Stimulated activated naive CD8-positive, alpha-beta T cell treated with anti-CD3 and anti-CD28 coated beads, Interleukin-15, amount 100 ng/mL, for 72 hours (primary cell): Measurements from ENCODE around the gene ZNFX1.
"Not testable (repeated sequence)": the region's sequence is repeated elsewhere in the genome, so short reads cannot be mapped to it uniquely, and the experiment has no call there.

Experiments
- ATAC-seq: fragments of 150-1000 bp; cut with Tn5 transposase; 2 replicates; pipeline ENCODE4 v1.10.0; 2021; ENCODE audit warnings: mild to moderate bottlenecking, moderate library complexity
- DNase-seq, 2 donors: peaks; one replicate each; pipeline ENCODE4 v3.0.0; 2021 to 2022
- H3K27ac Mint-ChIP-seq, 2 donors: one replicate each; pipeline ENCODE4 v1.8.0; 2022; ENCODE audit warnings: mild to moderate bottlenecking in 2 of 2, mixed read lengths in 2 of 2, moderate library complexity in 2 of 2
- H3K27me3 Mint-ChIP-seq: one replicate; pipeline ENCODE4 v1.8.0; 2022; ENCODE audit warnings: mixed read lengths
- H3K4me1 Mint-ChIP-seq: one replicate; pipeline ENCODE4 v1.8.0; 2022; ENCODE audit warnings: mild to moderate bottlenecking, mixed read lengths
- H3K4me3 Mint-ChIP-seq, 2 donors: one replicate each; pipeline ENCODE4 v1.8.0; 2022; ENCODE audit warnings: mild to moderate bottlenecking in 2 of 2, mixed read lengths in 2 of 2, moderate library complexity in 1 of 2
- H3K9me3 Mint-ChIP-seq, 2 donors: one replicate each; pipeline ENCODE4 v1.8.0; 2022; ENCODE audit warnings: mixed read lengths in 2 of 2

Gene ZNFX1

DNA sequence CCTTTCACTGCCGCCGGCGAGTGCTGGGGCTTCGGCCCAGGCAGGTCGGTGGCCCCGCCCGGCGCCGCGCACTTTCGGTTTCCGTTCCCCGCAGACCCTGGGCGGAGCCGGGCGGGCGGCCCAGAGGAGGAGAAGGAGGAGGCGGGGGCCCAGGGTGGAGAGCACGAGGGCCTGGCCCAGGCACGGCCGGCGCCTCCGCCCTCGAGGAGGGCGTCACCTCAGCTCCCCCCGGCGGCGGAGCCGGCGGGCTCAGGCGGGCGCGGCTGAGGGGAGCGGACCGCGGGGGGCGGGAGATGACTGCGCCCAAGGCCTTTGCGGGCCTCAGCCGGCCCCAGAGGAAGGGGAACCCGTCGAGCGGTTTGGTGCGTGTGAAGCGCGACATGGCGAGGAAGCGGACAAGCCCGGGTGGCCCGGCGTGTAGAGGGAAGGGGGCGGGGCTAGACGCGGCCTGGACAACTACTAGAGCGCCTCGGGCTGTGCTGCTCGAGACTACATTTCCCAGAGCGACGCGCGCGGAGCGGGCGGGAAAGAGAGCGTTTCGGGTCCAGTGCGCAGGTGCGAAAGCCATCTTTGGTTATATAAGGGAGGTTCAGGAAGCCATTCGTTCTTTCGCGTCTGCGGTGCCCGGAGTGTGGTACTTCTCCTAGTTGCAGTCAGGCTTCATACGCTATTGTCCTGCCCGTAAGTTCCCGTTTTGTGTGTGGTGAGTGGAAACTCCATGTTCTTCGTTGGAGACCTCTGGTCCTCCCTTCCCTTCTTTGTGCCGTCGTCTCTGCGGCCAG lies at the start of gene ZNFX1:
Gene ZNFX1, minus strand, starts transcription at position 22 of the 782 bp plus-strand sequence. CDS start 2,218 bp downstream, outside the sequence.
- Mint-ChIP-seq H3K4me1 (peaks cover 67% of the 10 kb centered on the region), H3K4me3 (peak within 1 kb of the TSS; percentile 94), H3K27ac (peak within 1 kb of the TSS; percentile 98 to 100), H3K27me3 (no peaks in the 10 kb centered on the region), H3K9me3 (peaks cover 14 to 17% of the 10 kb centered on the region in 2 donors)
- DNase-seq (peak; percentile 99), ATAC-seq (peak; percentile 88)

DNA sequence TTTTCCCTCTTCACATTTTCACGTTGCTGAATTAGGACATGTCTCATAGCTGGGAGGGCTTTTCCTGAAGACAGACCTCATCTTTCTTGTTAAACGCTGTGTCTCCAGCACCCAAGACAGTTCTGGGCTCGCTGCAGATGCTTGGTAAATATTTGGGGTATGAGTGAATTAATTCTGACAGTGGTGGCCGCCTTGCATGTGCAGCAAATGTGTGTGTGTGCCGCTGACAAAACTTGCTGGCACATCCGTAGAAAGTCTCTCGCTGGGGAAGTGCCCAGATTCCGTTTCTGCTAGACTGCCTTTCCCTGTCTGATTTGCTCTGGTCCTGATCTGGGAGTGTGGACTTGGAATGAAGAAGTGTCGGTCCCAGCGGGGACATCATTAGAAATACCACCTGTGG lies 48.2 kb upstream of the ZNFX1 start:
- H3K27me3 Mint-ChIP-seq: peaks cover 17% of the 10 kb centered on the region

DNA sequence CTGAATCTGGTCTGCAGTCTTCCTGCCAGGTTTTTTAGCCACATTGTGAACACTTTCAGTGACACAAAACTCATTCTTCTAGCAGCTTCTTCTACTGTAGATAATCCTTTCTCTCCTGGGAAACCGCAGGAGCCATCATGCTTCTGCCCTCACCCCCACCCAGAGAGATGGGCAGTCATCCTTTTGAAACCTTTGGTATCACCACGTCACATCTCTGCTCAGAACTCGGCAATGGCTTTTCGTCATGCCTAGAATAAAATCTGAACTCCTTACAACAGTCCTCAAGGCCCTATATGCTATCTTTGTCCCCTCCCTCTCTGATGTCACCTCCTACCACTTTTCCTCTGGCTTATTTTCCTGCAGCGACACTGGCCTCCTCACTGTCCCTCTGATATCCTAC lies 46.4 kb upstream of the ZNFX1 start:
- DNase-seq (no peak), ATAC-seq (no peak)
- Mint-ChIP-seq H3K27me3 (peaks cover 35% of the 10 kb centered on the region), H3K27ac (peak overlapping the region in 1 of 2 donors; percentile 42), H3K4me3 (no peak overlapping the region), H3K4me1 (peaks cover 19% of the 10 kb centered on the region), H3K9me3 (no peaks in the 10 kb centered on the region)

More for the DNA sequence above, 48.2 kb upstream of the ZNFX1 start:
- peaks cover 17% of the 10 kb centered on the region for H3K4me1 Mint-ChIP-seq
- H3K9me3 Mint-ChIP-seq: no peaks in the 10 kb centered on the region
- DNase-seq (no peak), ATAC-seq (no peak)
- H3K4me3 Mint-ChIP-seq: no peak overlapping the region
- H3K27ac Mint-ChIP-seq: no peak overlapping the region

DNA sequence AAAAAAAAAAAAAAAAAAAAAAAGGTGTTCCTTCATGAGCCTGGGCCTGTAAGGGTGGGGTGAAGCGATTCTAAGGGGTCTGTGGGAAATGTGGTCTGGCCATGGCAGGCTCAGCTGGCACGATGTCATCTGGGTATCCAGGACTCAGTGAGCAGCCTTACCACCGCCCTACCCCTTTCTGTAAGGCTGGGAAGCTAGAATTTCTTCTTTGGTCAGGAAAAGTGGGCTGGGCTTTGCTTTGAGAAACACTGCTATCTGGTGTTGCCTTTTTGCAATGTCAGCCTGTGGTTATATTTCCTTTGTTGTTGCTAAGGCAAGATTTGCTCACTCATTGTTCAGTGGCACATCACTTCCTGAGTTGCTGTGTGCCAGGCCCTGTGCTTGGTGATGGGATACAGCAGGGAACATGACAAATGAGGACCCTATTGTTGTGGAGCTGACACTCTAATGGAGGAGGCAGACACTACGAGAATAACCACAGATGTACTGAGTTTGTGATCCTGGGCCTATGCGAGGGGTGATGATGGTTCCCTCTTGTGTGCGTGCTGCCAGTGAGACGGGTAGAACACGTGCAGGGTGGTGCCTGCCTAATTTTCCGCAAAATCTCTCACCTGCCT lies 45.9 kb upstream of the ZNFX1 start:
- DNase-seq (peak; percentile 20 to 23), ATAC-seq (peak; percentile 86)
- H3K27ac Mint-ChIP-seq: no peak overlapping the region
- no peaks in the 10 kb centered on the region for H3K9me3 Mint-ChIP-seq
- peaks cover 40% of the 10 kb centered on the region for H3K27me3 Mint-ChIP-seq
- H3K4me3 Mint-ChIP-seq: no peak overlapping the region
- H3K4me1 Mint-ChIP-seq: peaks cover 25% of the 10 kb centered on the region

DNA sequence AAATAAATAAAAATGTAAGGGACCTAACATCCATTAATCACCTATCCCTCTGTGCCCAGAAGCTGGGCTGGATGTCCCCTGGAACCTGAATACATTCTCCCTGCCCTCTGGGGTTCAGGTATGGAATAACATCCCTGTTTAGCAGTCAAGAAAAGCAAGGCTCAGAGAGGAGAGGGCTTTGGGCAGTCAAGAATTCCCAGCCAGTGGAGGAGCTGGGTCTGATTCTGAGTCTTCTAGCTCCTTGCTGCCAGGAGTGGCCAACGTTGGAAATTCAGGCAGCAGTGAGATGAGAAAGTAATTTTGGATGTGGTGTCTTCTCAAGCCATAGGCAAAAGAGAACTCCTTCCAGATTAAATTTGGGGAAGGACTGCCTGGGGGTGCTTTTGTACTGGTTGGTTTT lies 42.6 kb upstream of the ZNFX1 start:
- Mint-ChIP-seq H3K9me3 (no peaks in the 10 kb centered on the region), H3K27ac (no peak overlapping the region), H3K4me3 (no peak overlapping the region), H3K4me1 (peaks cover 34% of the 10 kb centered on the region), H3K27me3 (peaks cover 66% of the 10 kb centered on the region)
- DNase-seq (no peak), ATAC-seq (no peak)

DNA sequence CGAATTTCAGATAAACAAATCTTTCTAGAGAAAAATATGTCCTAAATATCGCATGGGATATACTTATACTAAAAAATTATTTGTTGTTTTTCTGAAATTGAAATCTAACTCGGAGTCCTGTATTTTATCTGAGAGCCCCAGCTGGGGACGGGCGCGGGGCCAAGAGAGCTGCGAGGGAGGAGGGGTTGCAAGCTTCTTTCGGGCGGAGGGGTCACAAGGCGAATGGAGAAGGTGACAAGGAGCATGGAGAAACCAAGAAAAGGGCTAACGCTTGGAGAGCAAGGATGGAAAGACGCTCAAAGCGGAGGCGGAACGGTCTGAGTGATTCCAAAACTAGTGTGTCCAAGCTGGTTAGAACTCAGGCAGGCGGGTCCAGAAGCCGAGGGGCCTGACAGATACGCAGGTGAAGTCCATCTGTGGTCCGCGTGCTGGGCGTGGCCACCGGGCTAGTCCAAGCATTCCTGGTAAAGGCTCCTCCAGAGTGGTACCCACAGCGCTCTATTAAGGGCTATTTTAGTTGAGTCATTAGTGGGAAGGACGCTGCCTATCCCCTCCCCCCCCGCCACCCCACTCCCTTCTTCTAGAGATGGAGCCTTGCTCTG lies 41.5 kb upstream of the ZNFX1 start:
- H3K27ac Mint-ChIP-seq: no peak overlapping the region
- peaks cover 34% of the 10 kb centered on the region for H3K4me1 Mint-ChIP-seq
- DNase-seq (no peak), ATAC-seq (no peak)
- peak overlapping the region; percentile 92 to 95 for H3K4me3 Mint-ChIP-seq
- peaks cover 71% of the 10 kb centered on the region for H3K27me3 Mint-ChIP-seq
- H3K9me3 Mint-ChIP-seq: no peaks in the 10 kb centered on the region

DNA sequence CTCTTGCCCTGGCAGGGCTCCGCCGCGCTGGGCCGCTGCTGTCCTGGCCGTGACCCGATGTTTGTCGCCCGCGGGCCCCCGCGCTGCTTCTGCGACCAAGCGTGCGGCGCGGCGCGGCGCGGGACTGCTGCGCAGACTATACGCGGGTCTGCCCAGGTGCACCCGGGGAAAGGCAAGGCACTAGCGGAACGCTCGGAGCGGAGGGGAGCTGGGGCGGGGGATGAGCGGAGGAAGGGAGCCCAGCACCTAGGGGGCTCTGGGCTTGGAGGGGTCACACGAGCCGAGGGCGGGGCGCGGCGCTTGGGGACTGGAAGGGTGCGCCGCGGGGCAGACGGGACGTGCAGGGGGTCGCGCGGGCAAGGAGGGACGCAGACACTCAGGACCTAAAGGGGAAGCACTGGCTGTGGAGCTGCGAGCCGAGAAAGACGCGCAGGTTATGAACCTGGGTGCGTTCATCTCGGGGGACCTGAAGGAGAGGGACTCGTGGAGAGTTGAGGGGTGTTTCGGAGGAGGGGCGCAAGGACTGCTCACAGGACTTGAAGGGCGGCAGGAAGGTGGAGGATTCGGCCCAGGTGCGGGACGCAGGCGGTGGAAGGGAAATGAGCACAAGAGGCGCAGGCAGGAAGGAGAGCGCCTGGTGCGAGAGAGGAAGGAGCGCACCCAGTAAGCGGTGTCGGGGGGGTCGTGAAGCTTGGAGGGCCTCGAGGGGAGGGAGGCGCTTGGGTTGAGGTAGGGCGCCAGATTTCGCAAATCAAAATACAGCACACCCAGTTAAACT lies 40.8 kb upstream of the ZNFX1 start:
- peak; percentile 61 for ATAC-seq
- no peak for DNase-seq
- peaks cover 73% of the 10 kb centered on the region for H3K27me3 Mint-ChIP-seq
- peak overlapping the region; percentile 92 to 95 for H3K4me3 Mint-ChIP-seq
- peaks cover 28% of the 10 kb centered on the region for H3K4me1 Mint-ChIP-seq
- H3K27ac Mint-ChIP-seq: peak overlapping the region in 1 of 2 donors; percentile 50
- no peaks in the 10 kb centered on the region for H3K9me3 Mint-ChIP-seq

DNA sequence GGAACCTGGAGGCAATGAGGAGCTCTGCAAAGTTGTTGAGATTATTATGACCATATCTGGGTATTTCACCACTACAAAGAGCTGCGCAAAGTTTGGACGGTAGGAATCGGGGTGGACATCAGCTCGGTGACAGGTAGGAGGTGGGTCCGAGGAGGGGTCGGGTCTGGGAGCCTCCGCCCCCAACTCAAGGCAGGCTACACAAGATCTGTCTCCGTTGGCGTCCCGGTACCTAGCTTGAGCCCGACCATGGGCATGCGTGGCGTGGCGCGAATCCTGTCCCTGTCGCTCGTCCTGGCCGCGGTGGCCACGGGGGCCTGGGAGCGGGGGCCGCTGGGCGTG lies 40.2 kb upstream of the ZNFX1 start:
- no peaks in the 10 kb centered on the region for H3K9me3 Mint-ChIP-seq
- ATAC-seq: peak; percentile 26
- H3K4me3 Mint-ChIP-seq: peak overlapping the region; percentile 92 to 95
- H3K4me1 Mint-ChIP-seq: peaks cover 23% of the 10 kb centered on the region
- no peak overlapping the region for H3K27ac Mint-ChIP-seq
- H3K27me3 Mint-ChIP-seq: peaks cover 73% of the 10 kb centered on the region
- no peak for DNase-seq

DNA sequence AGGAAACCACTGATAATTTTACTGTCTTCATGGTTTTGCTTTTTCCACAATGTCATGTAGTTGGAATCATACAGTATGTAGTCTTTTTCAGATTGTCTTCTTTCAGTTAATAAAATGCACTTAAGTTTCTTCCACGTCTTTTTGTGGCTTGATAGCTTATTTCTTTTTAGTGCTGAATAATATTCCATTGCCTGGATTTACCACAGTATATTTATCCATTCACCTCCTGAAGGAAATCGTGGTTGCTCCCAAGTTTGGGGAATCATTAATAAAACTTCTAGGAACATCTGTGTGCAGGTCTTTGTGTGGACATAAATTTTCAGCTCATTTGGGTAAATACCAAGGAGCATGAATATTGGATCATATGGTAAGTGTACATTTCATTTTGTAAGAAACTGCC lies 38.8 kb upstream of the ZNFX1 start:
- ATAC-seq: no peak
- no peak overlapping the region for H3K4me3 Mint-ChIP-seq
- no peak for DNase-seq
- H3K4me1 Mint-ChIP-seq: peaks cover 17% of the 10 kb centered on the region
- H3K9me3 Mint-ChIP-seq: no peaks in the 10 kb centered on the region
- H3K27me3 Mint-ChIP-seq: peaks cover 62% of the 10 kb centered on the region
- H3K27ac Mint-ChIP-seq: no peak overlapping the region

DNA sequence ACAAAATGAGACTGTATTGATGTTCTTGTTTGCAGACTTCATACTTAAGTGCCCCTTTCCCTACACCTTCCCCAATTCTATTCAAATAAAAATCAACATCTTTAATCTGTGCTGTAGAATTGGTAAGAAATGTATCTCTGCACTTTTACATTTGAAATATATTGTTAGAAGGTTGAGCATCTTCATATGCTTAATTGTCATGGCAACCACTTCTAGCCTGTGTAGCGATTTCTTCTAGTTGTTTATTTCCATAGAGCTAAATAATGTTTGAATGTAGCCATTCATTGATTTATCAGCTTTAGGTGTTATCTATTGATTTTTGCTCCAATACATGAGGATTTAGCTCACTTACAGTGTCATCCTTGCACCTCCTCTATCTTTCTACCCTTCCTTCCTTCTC lies 37.7 kb upstream of the ZNFX1 start:
- peaks cover 56% of the 10 kb centered on the region for H3K27me3 Mint-ChIP-seq
- peaks cover 24% of the 10 kb centered on the region for H3K4me1 Mint-ChIP-seq
- ATAC-seq: no peak
- no peak overlapping the region for H3K4me3 Mint-ChIP-seq
- no peak overlapping the region for H3K27ac Mint-ChIP-seq
- peaks cover 6 to 7% of the 10 kb centered on the region in 2 donors for H3K9me3 Mint-ChIP-seq
- no peak for DNase-seq

DNA sequence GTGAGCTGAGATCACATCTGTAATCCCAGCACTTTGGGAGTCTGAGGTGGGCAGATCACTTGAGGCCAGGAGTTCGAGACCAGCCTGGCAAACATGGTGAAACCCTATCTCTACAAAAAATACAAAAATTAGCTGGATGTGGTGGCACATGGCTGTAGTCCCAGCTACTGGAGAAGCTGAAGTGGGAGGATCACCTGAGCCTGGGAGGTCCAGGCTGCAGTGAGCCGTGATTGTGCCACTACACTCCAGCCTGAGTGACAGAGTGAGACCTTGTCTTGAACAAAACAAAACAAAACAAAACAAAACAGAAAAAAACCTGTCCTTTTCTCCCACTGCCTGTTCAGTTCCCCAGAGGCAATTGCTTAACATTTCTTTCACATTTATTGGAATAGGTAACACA lies 36.2 kb upstream of the ZNFX1 start:
- not testable (repeated sequence) for ATAC-seq, DNase-seq, H3K4me3 Mint-ChIP-seq
- H3K27me3 Mint-ChIP-seq: peaks cover 47% of the 10 kb centered on the region
- H3K4me1 Mint-ChIP-seq: peaks cover 27% of the 10 kb centered on the region
- peaks cover 6 to 14% of the 10 kb centered on the region in 2 donors for H3K9me3 Mint-ChIP-seq
- H3K27ac Mint-ChIP-seq: peak overlapping the region in 1 of 2 donors; percentile 37

DNA sequence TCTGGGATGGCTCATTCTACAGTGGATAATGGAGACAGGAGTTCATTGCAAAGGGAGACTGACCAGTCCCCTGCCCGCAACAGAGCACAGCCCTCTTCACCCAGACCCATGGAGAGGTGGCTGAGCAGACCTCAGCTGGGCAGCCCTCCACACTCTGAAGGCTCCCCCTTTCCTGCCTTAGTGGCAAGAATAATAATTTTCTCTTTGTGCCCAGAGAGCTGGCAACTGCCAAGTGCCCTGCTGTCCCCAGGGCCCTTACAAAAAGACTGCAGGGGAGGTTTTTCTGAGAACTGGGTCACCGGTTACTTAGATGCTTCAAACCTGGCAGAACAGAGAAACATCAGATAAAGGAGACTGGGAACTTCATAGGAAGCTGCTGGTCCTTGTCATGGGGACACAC lies 35.4 kb upstream of the ZNFX1 start:
- no peak overlapping the region for H3K4me3 Mint-ChIP-seq
- H3K27ac Mint-ChIP-seq: no peak overlapping the region
- H3K4me1 Mint-ChIP-seq: peaks cover 24% of the 10 kb centered on the region
- DNase-seq (no peak), ATAC-seq (no peak)
- peaks cover 39% of the 10 kb centered on the region for H3K27me3 Mint-ChIP-seq
- H3K9me3 Mint-ChIP-seq: peaks cover 6 to 14% of the 10 kb centered on the region in 2 donors

DNA sequence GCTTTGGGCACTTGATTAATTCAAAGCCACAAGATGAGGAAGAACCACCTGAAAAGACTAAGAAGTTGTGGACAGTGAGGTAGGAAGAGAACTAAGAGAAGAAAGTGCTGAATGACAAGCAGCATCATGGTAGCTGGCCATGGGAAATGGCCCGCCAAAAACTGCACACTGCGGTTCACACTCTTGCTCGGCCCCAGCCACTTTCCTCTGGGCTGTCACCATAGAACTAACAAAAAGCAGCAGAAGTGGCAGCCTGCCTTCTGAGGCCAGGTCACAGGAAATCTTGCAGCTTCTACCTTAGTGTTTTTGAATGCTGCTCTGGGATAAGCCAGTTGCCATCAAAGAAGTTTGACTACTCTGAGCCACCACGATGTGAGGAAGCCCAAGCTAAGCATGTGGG lies 34.8 kb upstream of the ZNFX1 start:
- Mint-ChIP-seq H3K9me3 (peaks cover 6 to 14% of the 10 kb centered on the region in 2 donors), H3K27ac (no peak overlapping the region), H3K27me3 (peaks cover 33% of the 10 kb centered on the region), H3K4me3 (no peak overlapping the region), H3K4me1 (peaks cover 19% of the 10 kb centered on the region)
- no peak for DNase-seq
- ATAC-seq: no peak

DNA sequence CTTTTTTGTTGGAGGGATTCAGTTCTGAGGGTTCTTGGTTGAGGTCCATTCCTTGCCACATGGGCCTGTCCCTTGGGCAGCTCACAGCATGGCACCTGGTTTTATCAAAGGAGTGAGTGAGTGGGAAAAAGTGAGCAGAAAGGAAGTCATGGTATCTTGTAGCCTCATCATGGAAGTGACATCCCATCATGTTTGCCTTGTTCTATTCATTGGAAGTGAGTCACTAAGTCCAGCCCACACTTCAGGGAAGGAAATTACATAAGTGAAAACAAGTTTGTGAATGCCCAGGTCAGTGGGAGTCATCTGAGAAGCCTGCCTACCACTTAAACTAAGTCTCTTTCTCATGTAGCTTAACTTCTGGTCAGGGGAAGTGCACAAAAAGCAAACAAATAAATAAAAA lies 32.8 kb upstream of the ZNFX1 start:
- Mint-ChIP-seq H3K27ac (no peak overlapping the region), H3K4me1 (peaks cover 19% of the 10 kb centered on the region), H3K9me3 (peaks cover 6 to 14% of the 10 kb centered on the region in 2 donors), H3K27me3 (peaks cover 18% of the 10 kb centered on the region), H3K4me3 (no peak overlapping the region)
- DNase-seq: no peak
- ATAC-seq: peak; percentile 45

DNA sequence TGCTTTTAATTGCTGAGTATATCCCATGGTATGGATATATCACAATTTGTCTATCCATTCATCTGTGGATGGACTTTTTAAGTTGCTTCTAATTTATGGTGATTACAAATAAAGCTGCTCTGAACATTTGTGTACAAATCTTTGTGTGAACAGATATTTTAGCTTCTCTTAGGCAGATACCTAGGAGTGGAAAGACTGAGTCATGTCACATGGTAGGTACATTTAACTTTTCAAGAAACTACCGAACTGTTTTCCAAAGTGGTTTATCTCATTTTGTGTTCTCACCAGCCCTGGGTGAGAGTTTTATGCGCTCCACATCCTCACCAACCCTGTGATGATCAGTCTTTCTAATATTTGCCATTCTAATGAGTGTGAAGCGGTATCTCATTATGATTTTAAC lies 31.0 kb upstream of the ZNFX1 start:
- no peak for ATAC-seq

More for the DNA sequence above, 31.0 kb upstream of the ZNFX1 start:
- H3K4me3 Mint-ChIP-seq: no peak overlapping the region
- peaks cover 11% of the 10 kb centered on the region for H3K27me3 Mint-ChIP-seq
- no peak overlapping the region for H3K27ac Mint-ChIP-seq
- H3K9me3 Mint-ChIP-seq: peaks cover 6 to 14% of the 10 kb centered on the region in 2 donors
- DNase-seq: no peak
- peaks cover 24% of the 10 kb centered on the region for H3K4me1 Mint-ChIP-seq
